HEK293 (cell line): ENCODE measurements around the gene ZFAND3.

Experiments used
- CTCF ChIA-PET: fragments of 350-600 bp; formaldehyde crosslinking; extraction: SDS; loops from one replicate; lab custom pipeline; 2021; ENCODE audit warnings: antibody characterized with exemption; lab: Yijun Ruan, JAX
- POLR2A ChIA-PET: fragments of 300-600 bp; formaldehyde crosslinking; extraction: SDS; loops from one replicate; lab custom pipeline; 2020; ENCODE audit warnings: antibody characterized with exemption, inconsistent platforms; lab: Yijun Ruan, JAX
- H3K27ac ChIP-seq: fragments of 200-500 bp; sonication (Bioruptor generic); 2 replicates; pipeline ENCODE4 v1.5.1; 2014; ENCODE audit warnings: low read depth, low read length, control low read depth, inconsistent platforms; ENCODE audit errors: extremely low read depth
- H3K36me3 ChIP-seq, 2 experiments: fragments of 200-500 bp in 1 of 2; sonication (Bioruptor generic) in 1 of 2; 1 replicate in 1 of 2; 2 replicates in 1 of 2; pipeline ENCODE4 v1.5.1; 2014 to 2017; ENCODE audit warnings: inconsistent platforms in 2 of 2, low read length in 2 of 2; ENCODE audit not compliant: control insufficient read depth in 2 of 2, insufficient read depth in 1 of 2
- H3K4me1 ChIP-seq: fragments of 200-500 bp; sonication (Bioruptor generic); 2 replicates; pipeline ENCODE4 v1.5.1; 2014; ENCODE audit warnings: mild to moderate bottlenecking, low read length, inconsistent platforms; ENCODE audit not compliant: control insufficient read depth, insufficient read depth
- H3K4me3 ChIP-seq: 2 replicates; pipeline ENCODE4 v1.5.1; 2011; ENCODE audit warnings: low read depth, mild to moderate bottlenecking, control low read depth, low read length, moderate library complexity
- H3K9me3 ChIP-seq: fragments of 200-500 bp; sonication (Bioruptor generic); 2 replicates; pipeline ENCODE4 v1.5.1; 2014; ENCODE audit warnings: low read depth, low read length, inconsistent platforms; ENCODE audit not compliant: control insufficient read depth, insufficient read depth
- EGR2 ChIP-seq: fragments of 450-650 bp; formaldehyde crosslinking; IDR thresholded peaks from 2 replicates; pipeline ENCODE4 v1.5.1; 2016; ENCODE audit warnings: low read depth, missing biosample characterization, missing genetic modification characterization
- KLF7 ChIP-seq: fragments of 450-650 bp; formaldehyde crosslinking; IDR thresholded peaks from 2 replicates; pipeline ENCODE4 v1.5.1; 2016; ENCODE audit warnings: missing biosample characterization, missing genetic modification characterization, borderline replicate concordance
- PRDM1 ChIP-seq: fragments of 450-650 bp; formaldehyde crosslinking; IDR thresholded peaks from 2 replicates; pipeline ENCODE4; 2016; ENCODE audit warnings: missing biosample characterization, missing genetic modification characterization
- SP2 ChIP-seq: fragments of 450-650 bp; formaldehyde crosslinking; IDR thresholded peaks from 2 replicates; pipeline ENCODE4 v1.5.1; 2016; ENCODE audit warnings: missing biosample characterization, missing genetic modification characterization
- ZBTB48 ChIP-seq: fragments of 450-650 bp; formaldehyde crosslinking; IDR thresholded peaks from 2 replicates; pipeline ENCODE4 v1.5.1; 2016; ENCODE audit warnings: missing biosample characterization, missing genetic modification characterization
- ZBTB7A ChIP-seq: fragments of 450-650 bp; formaldehyde crosslinking; IDR thresholded peaks from 2 replicates; pipeline ENCODE4 v1.5.1; 2016; ENCODE audit warnings: low read depth, missing biosample characterization, missing genetic modification characterization
- ZFP41 ChIP-seq: fragments of 450-650 bp; formaldehyde crosslinking; IDR thresholded peaks from 2 replicates; pipeline ENCODE4 v1.5.1; 2016; ENCODE audit warnings: missing biosample characterization, missing genetic modification characterization, borderline replicate concordance
- ZFP69B ChIP-seq: fragments of 450-650 bp; formaldehyde crosslinking; IDR thresholded peaks from 2 replicates; pipeline ENCODE4 v1.5.1; 2016; ENCODE audit warnings: missing biosample characterization, missing genetic modification characterization
- ZNF112 ChIP-seq: fragments of 450-650 bp; formaldehyde crosslinking; IDR thresholded peaks from 2 replicates; pipeline ENCODE4 v1.5.0; 2017; ENCODE audit warnings: missing biosample characterization, missing genetic modification characterization
- ZNF292 ChIP-seq: fragments of 450-650 bp; formaldehyde crosslinking; IDR thresholded peaks from 2 replicates; pipeline ENCODE4 v1.5.1; 2016; ENCODE audit warnings: low read depth, missing biosample characterization, missing genetic modification characterization, borderline replicate concordance
- ZNF354C ChIP-seq: fragments of 450-650 bp; formaldehyde crosslinking; IDR thresholded peaks from 2 replicates; pipeline ENCODE4 v1.5.1; 2016; ENCODE audit warnings: missing biosample characterization, missing genetic modification characterization, low read depth, borderline replicate concordance
- ZNF391 ChIP-seq: fragments of 450-650 bp; formaldehyde crosslinking; IDR thresholded peaks from 2 replicates; pipeline ENCODE4 v1.5.1; 2016; ENCODE audit warnings: low read depth, missing biosample characterization, missing genetic modification characterization, borderline replicate concordance
- ZNF426 ChIP-seq: fragments of 450-650 bp; formaldehyde crosslinking; IDR thresholded peaks from 2 replicates; pipeline ENCODE4 v1.5.1; 2017; ENCODE audit warnings: missing biosample characterization, missing genetic modification characterization, mild to moderate bottlenecking, inconsistent platforms, moderate library complexity
- ZNF433 ChIP-seq: fragments of 450-650 bp; formaldehyde crosslinking; IDR thresholded peaks from 2 replicates; pipeline ENCODE4 v1.5.1; 2016; ENCODE audit warnings: missing biosample characterization, missing genetic modification characterization, low read depth
- ZNF529 ChIP-seq: fragments of 450-650 bp; formaldehyde crosslinking; IDR thresholded peaks from 2 replicates; pipeline ENCODE4 v1.5.1; 2017; ENCODE audit warnings: missing genetic modification characterization, missing biosample characterization; ENCODE audit not compliant: insufficient replicate concordance
- ZNF544 ChIP-seq: fragments of 450-650 bp; formaldehyde crosslinking; IDR thresholded peaks from 2 replicates; pipeline ENCODE4 v1.5.0; 2017; ENCODE audit warnings: missing biosample characterization, missing genetic modification characterization
- ZNF571 ChIP-seq: fragments of 450-650 bp; formaldehyde crosslinking; IDR thresholded peaks from 2 replicates; pipeline ENCODE4 v1.5.0; 2017; ENCODE audit warnings: missing biosample characterization, missing genetic modification characterization
- ZNF596 ChIP-seq: fragments of 450-650 bp; IDR thresholded peaks from 2 replicates; pipeline ENCODE4 v1.5.0; 2018; ENCODE audit warnings: missing biosample characterization, mild to moderate bottlenecking, missing genetic modification characterization, moderate library complexity
- ZNF660 ChIP-seq: fragments of 450-650 bp; IDR thresholded peaks from 2 replicates; pipeline ENCODE4 v1.5.1; 2018; ENCODE audit warnings: missing biosample characterization, mild to moderate bottlenecking, missing genetic modification characterization
- ZNF76 ChIP-seq: fragments of 450-650 bp; formaldehyde crosslinking; IDR thresholded peaks from 2 replicates; pipeline ENCODE4; 2016; ENCODE audit warnings: low read depth, missing biosample characterization, missing genetic modification characterization, borderline replicate concordance
- ZNF776 ChIP-seq: fragments of 450-650 bp; formaldehyde crosslinking; IDR thresholded peaks from 2 replicates; pipeline ENCODE4 v1.5.0; 2017; ENCODE audit warnings: missing biosample characterization, missing genetic modification characterization, borderline replicate concordance
- TF ChIP-seq, protein P1 (sequence below): fragments of 450-650 bp; formaldehyde crosslinking; IDR thresholded peaks from 2 replicates; pipeline ENCODE4 v1.5.1; 2016; ENCODE audit warnings: missing biosample characterization, missing genetic modification characterization
- TF ChIP-seq, protein P2 (sequence below): fragments of 450-650 bp; formaldehyde crosslinking; IDR thresholded peaks from 2 replicates; pipeline ENCODE4 v1.5.1; 2016; ENCODE audit warnings: missing biosample characterization, missing genetic modification characterization
- TF ChIP-seq, protein P3 (sequence below): fragments of 450-650 bp; IDR thresholded peaks from 2 replicates; pipeline ENCODE4 v1.5.1; 2018; ENCODE audit warnings: missing biosample characterization, missing genetic modification characterization
- TF ChIP-seq, protein P4 (sequence below): fragments of 450-650 bp; formaldehyde crosslinking; IDR thresholded peaks from 2 replicates; pipeline ENCODE4 v1.5.1; 2017; ENCODE audit warnings: missing biosample characterization, missing genetic modification characterization
- TF ChIP-seq, protein P5 (sequence below): fragments of 450-650 bp; formaldehyde crosslinking; IDR thresholded peaks from 2 replicates; pipeline ENCODE4 v1.5.1; 2016; ENCODE audit warnings: missing biosample characterization, missing genetic modification characterization

The ZFAND3 gene

DNA sequence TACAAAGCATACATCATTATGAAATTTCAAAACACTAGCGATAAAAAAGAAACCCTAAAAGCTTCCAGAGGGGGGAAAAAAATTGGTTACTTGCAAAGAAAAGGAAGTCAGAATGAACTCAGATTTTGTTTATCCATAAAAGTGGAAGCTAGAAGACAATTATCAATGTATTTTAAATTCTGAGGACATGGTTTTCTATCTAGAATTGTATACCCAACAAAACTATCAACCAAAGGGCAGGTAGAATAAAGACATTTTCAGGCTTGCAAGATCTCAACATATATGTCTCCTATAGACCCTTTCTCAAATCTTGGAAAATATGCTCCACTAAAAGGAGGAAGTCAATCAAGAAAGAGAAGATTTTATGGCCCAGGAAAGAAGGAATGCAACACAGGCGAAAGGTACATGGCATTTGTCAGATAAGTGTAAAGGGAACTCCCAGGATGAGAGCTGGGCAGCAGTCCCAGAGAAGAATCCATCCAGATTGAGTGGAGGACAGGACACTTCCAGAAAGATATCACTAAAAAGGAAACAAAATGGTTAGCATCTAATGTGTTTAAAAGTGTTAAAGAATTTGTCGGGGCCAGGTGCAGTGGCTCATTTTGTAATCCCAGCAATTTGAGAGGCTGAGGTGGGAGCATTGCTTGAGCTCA lies 45.4 kb upstream of the ZFAND3 start:
- H3K4me3 ChIP-seq: no peak overlapping the region
- no peaks in the 10 kb centered on the region for H3K36me3 ChIP-seq
- TF ChIP-seq ZBTB48 (tag by site-specific recombination): no peak
- no peak for TF ChIP-seq ZBTB7A (tag by site-specific recombination)
- TF ChIP-seq EGR2 (tag by site-specific recombination): no peak
- no peak for TF ChIP-seq ZNF426
- TF ChIP-seq ZNF292: no peak
- no peak for TF ChIP-seq KLF7 (tag by site-specific recombination)
- no peak for TF ChIP-seq ZNF433 (tag by site-specific recombination)
- no peak for TF ChIP-seq PRDM1 (tag by site-specific recombination)
- TF ChIP-seq, protein P1, sequence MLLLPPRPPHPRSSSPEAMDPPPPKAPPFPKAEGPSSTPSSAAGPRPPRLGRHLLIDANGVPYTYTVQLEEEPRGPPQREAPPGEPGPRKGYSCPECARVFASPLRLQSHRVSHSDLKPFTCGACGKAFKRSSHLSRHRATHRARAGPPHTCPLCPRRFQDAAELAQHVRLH (tag by site-specific recombination): no peak
- no peak for TF ChIP-seq ZNF112 (tag by site-specific recombination)
- no peak for TF ChIP-seq ZNF391 (tag by site-specific recombination)
- TF ChIP-seq ZNF571 (tag by site-specific recombination): no peak
- TF ChIP-seq ZNF76: no peak
- no peak for TF ChIP-seq ZNF776
- no peak for TF ChIP-seq ZNF660 (tag by site-specific recombination)
- TF ChIP-seq, protein P2, sequence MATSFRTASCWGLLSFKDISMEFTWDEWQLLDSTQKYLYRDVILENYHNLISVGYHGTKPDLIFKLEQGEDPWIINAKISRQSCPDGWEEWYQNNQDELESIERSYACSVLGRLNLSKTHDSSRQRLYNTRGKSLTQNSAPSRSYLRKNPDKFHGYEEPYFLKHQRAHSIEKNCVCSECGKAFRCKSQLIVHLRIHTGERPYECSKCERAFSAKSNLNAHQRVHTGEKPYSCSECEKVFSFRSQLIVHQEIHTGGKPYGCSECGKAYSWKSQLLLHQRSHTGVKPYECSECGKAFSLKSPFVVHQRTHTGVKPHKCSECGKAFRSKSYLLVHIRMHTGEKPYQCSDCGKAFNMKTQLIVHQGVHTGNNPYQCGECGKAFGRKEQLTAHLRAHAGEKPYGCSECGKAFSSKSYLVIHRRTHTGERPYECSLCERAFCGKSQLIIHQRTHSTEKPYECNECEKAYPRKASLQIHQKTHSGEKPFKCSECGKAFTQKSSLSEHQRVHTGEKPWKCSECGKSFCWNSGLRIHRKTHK (tag by site-specific recombination): no peak
- H3K4me1 ChIP-seq: peaks cover 8% of the 10 kb centered on the region
- no peak overlapping the region for H3K27ac ChIP-seq
- ChIA-PET POLR2A (no interaction called here), CTCF (no interaction called here)
- H3K9me3 ChIP-seq: no peaks in the 10 kb centered on the region; the same call in 1 of the 2 replicates

DNA sequence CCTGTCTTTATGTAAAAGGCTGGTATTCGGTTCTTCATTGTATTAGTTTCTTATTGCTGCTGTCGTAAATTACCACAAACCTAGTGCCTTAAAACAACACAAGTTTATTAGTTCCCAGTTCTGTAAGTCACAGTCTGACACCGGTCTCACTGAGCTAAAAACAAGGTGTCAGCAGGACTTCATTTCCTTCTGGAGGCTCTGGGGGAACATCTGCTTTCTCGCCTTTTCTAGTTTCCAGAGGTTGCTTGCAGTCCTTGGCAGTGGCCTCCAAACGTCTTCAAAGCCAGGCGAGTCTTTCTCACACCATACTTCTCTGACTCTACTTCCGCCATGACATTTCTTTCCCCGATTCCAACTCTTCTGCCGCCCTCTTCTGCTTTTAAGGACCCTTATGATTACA lies 43.0 kb upstream of the ZFAND3 start:
- H3K27ac ChIP-seq: no peak overlapping the region
- ChIA-PET POLR2A (no interaction called here), CTCF (no interaction called here)
- H3K9me3 ChIP-seq: no peaks in the 10 kb centered on the region; the same call in 1 of the 2 replicates
- no peak overlapping the region for H3K4me3 ChIP-seq
- no peaks in the 10 kb centered on the region for H3K36me3 ChIP-seq
- peaks cover 8% of the 10 kb centered on the region for H3K4me1 ChIP-seq
- TF ChIP-seq, protein P2 (tag by site-specific recombination): no peak
- TF ChIP-seq ZNF529 (tag by site-specific recombination): no peak
- TF ChIP-seq ZFP41 (tag by site-specific recombination): no peak
- TF ChIP-seq ZNF391 (tag by site-specific recombination): no peak
- TF ChIP-seq, protein P3, sequence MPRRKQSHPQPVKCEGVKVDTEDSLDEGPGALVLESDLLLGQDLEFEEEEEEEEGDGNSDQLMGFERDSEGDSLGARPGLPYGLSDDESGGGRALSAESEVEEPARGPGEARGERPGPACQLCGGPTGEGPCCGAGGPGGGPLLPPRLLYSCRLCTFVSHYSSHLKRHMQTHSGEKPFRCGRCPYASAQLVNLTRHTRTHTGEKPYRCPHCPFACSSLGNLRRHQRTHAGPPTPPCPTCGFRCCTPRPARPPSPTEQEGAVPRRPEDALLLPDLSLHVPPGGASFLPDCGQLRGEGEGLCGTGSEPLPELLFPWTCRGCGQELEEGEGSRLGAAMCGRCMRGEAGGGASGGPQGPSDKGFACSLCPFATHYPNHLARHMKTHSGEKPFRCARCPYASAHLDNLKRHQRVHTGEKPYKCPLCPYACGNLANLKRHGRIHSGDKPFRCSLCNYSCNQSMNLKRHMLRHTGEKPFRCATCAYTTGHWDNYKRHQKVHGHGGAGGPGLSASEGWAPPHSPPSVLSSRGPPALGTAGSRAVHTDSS (tag by site-specific recombination): no peak
- no peak for TF ChIP-seq ZNF596 (tag by site-specific recombination)
- no peak for TF ChIP-seq SP2 (tag by site-specific recombination)
- no peak for TF ChIP-seq ZFP69B (tag by site-specific recombination)
- TF ChIP-seq, protein P4, sequence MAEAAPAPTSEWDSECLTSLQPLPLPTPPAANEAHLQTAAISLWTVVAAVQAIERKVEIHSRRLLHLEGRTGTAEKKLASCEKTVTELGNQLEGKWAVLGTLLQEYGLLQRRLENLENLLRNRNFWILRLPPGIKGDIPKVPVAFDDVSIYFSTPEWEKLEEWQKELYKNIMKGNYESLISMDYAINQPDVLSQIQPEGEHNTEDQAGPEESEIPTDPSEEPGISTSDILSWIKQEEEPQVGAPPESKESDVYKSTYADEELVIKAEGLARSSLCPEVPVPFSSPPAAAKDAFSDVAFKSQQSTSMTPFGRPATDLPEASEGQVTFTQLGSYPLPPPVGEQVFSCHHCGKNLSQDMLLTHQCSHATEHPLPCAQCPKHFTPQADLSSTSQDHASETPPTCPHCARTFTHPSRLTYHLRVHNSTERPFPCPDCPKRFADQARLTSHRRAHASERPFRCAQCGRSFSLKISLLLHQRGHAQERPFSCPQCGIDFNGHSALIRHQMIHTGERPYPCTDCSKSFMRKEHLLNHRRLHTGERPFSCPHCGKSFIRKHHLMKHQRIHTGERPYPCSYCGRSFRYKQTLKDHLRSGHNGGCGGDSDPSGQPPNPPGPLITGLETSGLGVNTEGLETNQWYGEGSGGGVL (tag by site-specific recombination): no peak
- no peak for TF ChIP-seq ZNF544 (tag by site-specific recombination)
- TF ChIP-seq, protein P5, sequence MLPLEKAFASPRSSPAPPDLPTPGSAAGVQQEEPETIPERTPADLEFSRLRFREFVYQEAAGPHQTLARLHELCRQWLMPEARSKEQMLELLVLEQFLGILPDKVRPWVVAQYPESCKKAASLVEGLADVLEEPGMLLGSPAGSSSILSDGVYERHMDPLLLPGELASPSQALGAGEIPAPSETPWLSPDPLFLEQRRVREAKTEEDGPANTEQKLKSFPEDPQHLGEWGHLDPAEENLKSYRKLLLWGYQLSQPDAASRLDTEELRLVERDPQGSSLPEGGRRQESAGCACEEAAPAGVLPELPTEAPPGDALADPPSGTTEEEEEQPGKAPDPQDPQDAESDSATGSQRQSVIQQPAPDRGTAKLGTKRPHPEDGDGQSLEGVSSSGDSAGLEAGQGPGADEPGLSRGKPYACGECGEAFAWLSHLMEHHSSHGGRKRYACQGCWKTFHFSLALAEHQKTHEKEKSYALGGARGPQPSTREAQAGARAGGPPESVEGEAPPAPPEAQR (tag by site-specific recombination): no peak
- no peak for TF ChIP-seq ZNF354C (tag by site-specific recombination)
